ENCODE data around the gene HPS4.
A peak's percentile ranks its signal among the peaks of the same experiment; 100 is the strongest.

HPS4 gene

GRCh38 chr22:26431261-26431995 lies 52.2 kb downstream of the HPS4 start:
- no peak for DNase-seq
- H3K4me3 ChIP-seq (ENCODE audit: low read depth, low read length) = no peak overlapping the region
- no peak for TF ChIP-seq CTCF (IDR thresholded peaks at IDR 0.05; ENCODE audit: low read depth, low read length)

GRCh38 chr22:26430600-26430999 lies 53.0 kb downstream of the HPS4 start:
- TF ChIP-seq CTCF (IDR thresholded peaks at IDR 0.05; ENCODE audit: low read depth, low read length) = no peak

More at GRCh38 chr22:26431261-26431995, 52.2 kb downstream of the HPS4 start:
- Histone ChIP-seq H3K27me3 (ENCODE audit: insufficient read depth, low read depth, severe bottlenecking) (no peaks in the 10 kb centered on the region), H3K36me3 (peaks cover 18% of the 10 kb centered on the region), H3K27ac (no peak overlapping the region), H3K9me3 (ENCODE audit: severe bottlenecking) (no peaks in the 10 kb centered on the region)

GRCh38 chr22:26429458-26430286 lies 53.9 kb downstream of the HPS4 start:
- peak; percentile 25 for DNase-seq

More at GRCh38 chr22:26430600-26430999, 53.0 kb downstream of the HPS4 start:
- peaks cover 18% of the 10 kb centered on the region for H3K36me3 ChIP-seq
- H3K27me3 ChIP-seq (ENCODE audit: insufficient read depth, low read depth, severe bottlenecking) = no peaks in the 10 kb centered on the region
- H3K9me3 ChIP-seq (ENCODE audit: severe bottlenecking) = no peaks in the 10 kb centered on the region
- no peak overlapping the region for H3K4me3 ChIP-seq (ENCODE audit: low read depth, low read length)
- H3K27ac ChIP-seq = no peak overlapping the region
- no peak for DNase-seq

GRCh38 chr22:26428515-26429457 lies 54.8 kb downstream of the HPS4 start, which contains the start of gene ASPHD2:
ASPHD2 (plus strand) TSS chr22:26429260; CDS start chr22:26433616, 4,356 bp downstream.
- Histone ChIP-seq H3K27ac (peak within 1 kb of the TSS; percentile 71), H3K27me3 (ENCODE audit: insufficient read depth, low read depth, severe bottlenecking) (no peaks in the 10 kb centered on the region), H3K9me3 (ENCODE audit: severe bottlenecking) (no peaks in the 10 kb centered on the region), H3K36me3 (no peaks in the 10 kb centered on the region; the same call in 1 of the 2 replicates), H3K4me3 (ENCODE audit: low read depth, low read length) (peak within 1 kb of the TSS; percentile 83)
- TF ChIP-seq CTCF (IDR thresholded peaks at IDR 0.05; ENCODE audit: low read depth, low read length) = no peak
- DNase-seq = peak; percentile 65

More at GRCh38 chr22:26429458-26430286, 53.9 kb downstream of the HPS4 start:
- Histone ChIP-seq H3K27me3 (ENCODE audit: insufficient read depth, low read depth, severe bottlenecking) (no peaks in the 10 kb centered on the region), H3K4me3 (ENCODE audit: low read depth, low read length) (peak overlapping the region; percentile 55), H3K36me3 (peaks cover 9% of the 10 kb centered on the region), H3K9me3 (ENCODE audit: severe bottlenecking) (no peaks in the 10 kb centered on the region), H3K27ac (no peak overlapping the region)
- TF ChIP-seq CTCF (IDR thresholded peaks at IDR 0.05; ENCODE audit: low read depth, low read length) = no peak

GRCh38 chr22:26426924-26427323 lies 56.7 kb downstream of the HPS4 start:
- no peak overlapping the region for H3K4me3 ChIP-seq (ENCODE audit: low read depth, low read length)
- no peaks in the 10 kb centered on the region for H3K27me3 ChIP-seq (ENCODE audit: insufficient read depth, low read depth, severe bottlenecking)
- DNase-seq = no peak
- no peaks in the 10 kb centered on the region for H3K9me3 ChIP-seq (ENCODE audit: severe bottlenecking)
- no peak overlapping the region for H3K27ac ChIP-seq
- no peak for TF ChIP-seq CTCF (IDR thresholded peaks at IDR 0.05; ENCODE audit: low read depth, low read length)
- no peaks in the 10 kb centered on the region for H3K36me3 ChIP-seq
